Peyer's patch (tissue), 4 donors: ENCODE results near the gene GJE1. TPM values are rescaled to one million over a fixed set of nuclear protein-coding genes. Genes with fewer than 3 reads are reported as not detected.
A peak's percentile ranks its signal among the peaks of the same experiment; 100 is the strongest.
"Not testable (repeated sequence)": the region's sequence is repeated elsewhere in the genome, so short reads cannot be mapped to it uniquely, and the experiment has no call there.

ENCODE experiments used
- DNase-seq, 3 donors: peaks; one replicate each; pipeline ENCODE4 v3.0.0-alpha.2; 2017 to 2019
- H3K27ac ChIP-seq, 4 donors: fragments of 200-600 bp; sonication (generic); one replicate each; pipeline ENCODE4 v1.5.1; 2016 to 2019
- H3K27me3 ChIP-seq, 2 donors: fragments of 200-600 bp; sonication (generic); one replicate each; pipeline ENCODE4 v1.5.1; 2019
- H3K36me3 ChIP-seq, 3 donors: fragments of 200-600 bp; sonication (generic); one replicate each; pipeline ENCODE4 v1.5.1; 2016 to 2019
- H3K4me1 ChIP-seq, 4 donors: fragments of 200-600 bp; sonication (generic); one replicate each; pipeline ENCODE4 v1.5.1; 2016 to 2019
- H3K4me3 ChIP-seq, 4 donors: fragments of 200-600 bp; sonication (generic); 1 replicate in 3 of 4; 2 replicates in 1 of 4; pipeline ENCODE4 v1.5.1; 2016 to 2019; ENCODE audit warnings: mild to moderate bottlenecking in 1 of 4
- H3K9me3 ChIP-seq, 4 donors: fragments of 200-600 bp; sonication (generic); one replicate each; pipeline ENCODE4 v1.5.1; 2016 to 2019; ENCODE audit warnings: mild to moderate bottlenecking in 1 of 4
- CTCF ChIP-seq, 6 experiments: fragments of 450-650 bp in 4 of 6; fragments of 200-600 bp in 2 of 6; sonication (generic) in 1 of 6; IDR thresholded peaks; one replicate each; pipeline ENCODE4 v1.5.1; 2017 to 2019; ENCODE audit warnings: antibody characterized with exemption in 6 of 6, mild to moderate bottlenecking in 3 of 6, moderate library complexity in 1 of 6
- POLR2A ChIP-seq, 2 donors: fragments of 450-650 bp; IDR thresholded peaks; one replicate each; pipeline ENCODE4 v1.5.1; 2017; ENCODE audit warnings: antibody characterized with exemption in 2 of 2, mild to moderate bottlenecking in 2 of 2, moderate library complexity in 2 of 2
- total RNA-seq, 4 donors: library from RNA; depleted of rRNA; stranded (reverse); fragments of >200 nt; gene quantifications; one replicate each; pipeline ENCODE4 v1.1.0, GENCODE V29; 2016

The GJE1 gene
- not detected for total RNA-seq

GRCh38 chr6:142132625-142133024 lies at the start of gene GJE1:
Gene GJE1, plus strand, starts transcription at chr6:142132925. Its CDS starts 234 bp downstream, at chr6:142133159.
- DNase-seq, result no peak

GRCh38 chr6:142087950-142088857 lies 44.5 kb upstream of the GJE1 start:
- Histone ChIP-seq H3K4me1 (no peaks in the 10 kb centered on the region), H3K9me3 (no peaks in the 10 kb centered on the region), H3K27me3 (no peaks in the 10 kb centered on the region), H3K27ac (no peak overlapping the region), H3K4me3 (no peak overlapping the region), H3K36me3 (no peaks in the 10 kb centered on the region)
- no peak for DNase-seq
- TF ChIP-seq POLR2A (IDR thresholded peaks at IDR 0.05), result no peak
- TF ChIP-seq CTCF (IDR thresholded peaks at IDR 0.05), result no peak

More at GRCh38 chr6:142132625-142133024, at the start of gene GJE1:
- TF ChIP-seq CTCF (IDR thresholded peaks at IDR 0.05) (no peak), POLR2A (IDR thresholded peaks at IDR 0.05) (no peak)
- H3K27ac ChIP-seq, result no peak within 1 kb of the TSS
- H3K27me3 ChIP-seq, result no peaks in the 10 kb centered on the region
- no peaks in the 10 kb centered on the region for H3K4me1 ChIP-seq
- H3K9me3 ChIP-seq, result no peaks in the 10 kb centered on the region
- no peak within 1 kb of the TSS for H3K4me3 ChIP-seq
- no peaks in the 10 kb centered on the region for H3K36me3 ChIP-seq

- Histone ChIP-seq H3K4me1 (no peaks in the 10 kb centered on the region), H3K27ac (no peak overlapping the region), H3K9me3 (no peaks in the 10 kb centered on the region), H3K36me3 (no peaks in the 10 kb centered on the region), H3K4me3 (no peak overlapping the region), H3K27me3 (no peaks in the 10 kb centered on the region)
- TF ChIP-seq CTCF (IDR thresholded peaks at IDR 0.05) (no peak), POLR2A (IDR thresholded peaks at IDR 0.05) (no peak)
- no peak for DNase-seq
Measured at GRCh38 chr6:142088858-142089216, 43.9 kb upstream of the GJE1 start.

GRCh38 chr6:142104820-142105219 lies 27.9 kb upstream of the GJE1 start:
- not testable (repeated sequence) for H3K9me3 ChIP-seq, H3K4me3 ChIP-seq, H3K27ac ChIP-seq, H3K36me3 ChIP-seq, H3K27me3 ChIP-seq, DNase-seq, H3K4me1 ChIP-seq

GRCh38 chr6:142110820-142111219 lies 21.9 kb upstream of the GJE1 start:
- H3K9me3 ChIP-seq, H3K27ac ChIP-seq, H3K4me3 ChIP-seq, H3K4me1 ChIP-seq, H3K27me3 ChIP-seq, H3K36me3 ChIP-seq, DNase-seq: not testable (repeated sequence)

- Histone ChIP-seq H3K4me1 (no peaks in the 10 kb centered on the region), H3K9me3 (no peaks in the 10 kb centered on the region), H3K27ac (no peak overlapping the region), H3K27me3 (no peaks in the 10 kb centered on the region), H3K4me3 (no peak overlapping the region), H3K36me3 (no peaks in the 10 kb centered on the region)
- DNase-seq, result peak; percentile 46 to 86 (median 52)
- no peak for TF ChIP-seq POLR2A (IDR thresholded peaks at IDR 0.05)
- TF ChIP-seq CTCF (IDR thresholded peaks at IDR 0.05), result peak in 5 of 6 experiments; percentile 39 to 77 (median 70)
Measured at GRCh38 chr6:142112451-142113061, 20.2 kb upstream of the GJE1 start.
